Ecto neural progenitor cell (in vitro differentiated cells): ENCODE measurements around the gene ZNF746.
"Not testable (repeated sequence)": the region's sequence is repeated elsewhere in the genome, so short reads cannot be mapped to it uniquely, and the experiment has no call there.

Source experiments
- DNase-seq: peaks from one replicate; pipeline ENCODE4 v3.0.0-alpha.2; 2018; ENCODE audit warnings: low spot score

Gene ZNF746

DNA sequence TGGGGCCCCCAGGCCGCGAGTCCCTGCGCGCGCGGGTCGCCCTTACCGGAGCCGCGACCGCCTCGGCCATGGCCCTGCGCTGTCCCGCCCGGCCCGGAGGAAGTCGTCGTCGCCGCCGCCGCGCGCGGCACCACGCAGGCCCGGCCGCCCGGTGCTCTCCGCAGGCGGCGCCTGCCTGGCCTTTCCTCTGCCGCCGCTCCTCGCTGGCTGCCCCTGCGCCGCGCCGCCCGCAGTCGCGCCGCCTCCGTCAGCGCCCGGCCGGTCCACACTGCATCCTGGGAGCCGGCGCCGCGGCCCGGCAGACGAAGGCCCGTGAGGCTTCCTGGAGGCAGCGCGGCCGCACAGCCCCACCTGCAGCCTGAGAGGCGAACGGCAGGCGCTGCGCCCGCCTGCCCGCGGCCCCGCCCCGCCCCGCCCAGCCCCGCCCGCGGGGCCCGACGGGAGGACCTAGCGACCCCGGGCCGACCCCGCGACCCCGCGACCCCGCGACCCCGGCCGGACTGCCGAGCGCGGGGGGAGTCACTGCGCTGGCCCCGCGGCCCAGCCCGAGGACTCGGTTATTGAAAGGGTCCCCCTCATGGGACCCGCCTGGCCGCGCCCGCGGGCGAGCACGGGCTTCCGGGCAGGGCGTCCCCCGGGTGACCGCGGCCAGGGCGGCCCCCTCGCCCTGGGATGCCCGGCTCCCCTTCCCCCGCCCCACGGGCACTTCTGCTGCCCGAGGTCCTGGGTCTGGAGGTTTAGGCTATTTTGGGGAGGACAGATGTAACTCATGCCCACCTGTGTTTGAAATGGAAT, at the start of gene ZNF746:
TSS of gene ZNF746 (minus strand) at position 343 of the 795 bp plus-strand sequence. CDS start at position 70, 273 bp downstream.
- peak; percentile 92 for DNase-seq

DNA sequence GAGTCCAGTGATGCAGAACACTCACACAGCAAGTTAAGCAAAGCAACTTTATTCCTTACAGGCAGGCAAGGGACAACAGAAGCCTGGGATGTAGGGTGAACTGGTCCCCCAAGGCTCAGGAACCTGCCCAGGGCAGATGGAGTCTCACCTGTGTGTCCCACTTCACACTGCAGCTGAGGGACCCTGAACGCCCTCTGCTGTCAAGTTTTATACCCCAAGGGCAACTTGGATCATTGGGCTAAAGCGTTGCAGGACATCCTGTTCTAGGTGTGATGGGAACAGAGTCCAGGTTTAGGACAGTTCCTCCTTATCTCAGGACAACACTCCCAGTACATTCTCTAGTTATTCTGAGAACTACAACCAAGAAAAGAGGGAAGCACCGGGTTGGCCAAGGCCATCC, 49.5 kb upstream of the ZNF746 start:
- DNase-seq = no peak

DNA sequence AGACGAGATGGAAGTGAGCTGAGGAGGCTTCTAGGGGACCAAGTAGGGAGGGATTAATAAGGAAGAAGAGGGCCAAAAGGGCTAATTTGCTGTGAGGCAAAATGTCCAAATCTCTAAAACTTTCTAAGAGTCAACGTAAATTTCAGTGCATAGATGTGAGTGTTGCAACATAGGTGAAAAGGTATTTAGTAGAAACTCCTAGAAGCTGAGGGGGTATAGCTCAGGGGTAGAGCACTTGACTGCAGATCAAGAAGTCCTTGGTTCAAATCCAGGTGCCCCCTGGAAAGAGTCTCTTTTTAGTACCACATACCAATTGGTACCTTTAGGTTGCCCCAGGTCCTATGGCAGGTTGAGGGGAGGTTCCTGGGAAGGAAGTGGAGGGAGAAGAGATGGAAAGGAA, 48.7 kb upstream of the ZNF746 start:
- no peak for DNase-seq

DNA sequence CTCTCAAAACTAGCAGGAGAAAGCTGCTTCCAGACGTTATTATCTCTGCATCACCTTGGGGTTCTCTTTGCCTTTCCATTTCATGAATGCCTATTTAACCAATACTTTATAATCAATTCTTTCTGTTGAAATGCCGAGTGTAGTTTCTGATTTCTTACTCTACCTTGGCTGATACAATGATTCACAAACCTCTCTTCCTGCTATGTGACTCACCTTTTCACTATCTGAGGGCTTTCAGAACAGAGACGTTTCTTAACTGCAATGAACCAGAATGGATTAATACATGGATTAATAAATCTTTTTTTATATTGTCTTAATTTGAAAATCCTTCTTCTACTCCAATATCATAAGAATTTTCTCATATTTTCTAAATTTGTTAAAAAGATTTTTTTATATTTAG, 46.4 kb upstream of the ZNF746 start:
- DNase-seq = no peak

DNA sequence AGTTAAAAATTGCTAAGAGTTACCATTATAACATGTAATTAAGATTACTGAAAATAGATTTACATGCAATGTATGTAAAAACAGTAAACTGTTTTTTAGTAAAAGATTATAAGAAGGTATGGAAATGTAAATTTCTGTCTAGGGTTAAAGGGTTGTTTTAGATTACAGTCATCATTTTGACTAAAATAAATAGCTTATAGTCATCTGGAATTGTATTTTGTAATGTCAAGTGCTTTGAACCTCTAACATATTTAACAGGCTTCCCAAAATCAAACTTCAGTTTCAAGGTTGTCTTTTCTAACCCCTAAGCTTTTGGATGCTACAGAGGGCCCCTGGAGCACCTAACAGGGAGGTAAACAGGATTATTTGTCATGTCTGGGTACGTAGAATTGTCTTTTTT, 35.0 kb upstream of the ZNF746 start:
- no peak for DNase-seq

DNA sequence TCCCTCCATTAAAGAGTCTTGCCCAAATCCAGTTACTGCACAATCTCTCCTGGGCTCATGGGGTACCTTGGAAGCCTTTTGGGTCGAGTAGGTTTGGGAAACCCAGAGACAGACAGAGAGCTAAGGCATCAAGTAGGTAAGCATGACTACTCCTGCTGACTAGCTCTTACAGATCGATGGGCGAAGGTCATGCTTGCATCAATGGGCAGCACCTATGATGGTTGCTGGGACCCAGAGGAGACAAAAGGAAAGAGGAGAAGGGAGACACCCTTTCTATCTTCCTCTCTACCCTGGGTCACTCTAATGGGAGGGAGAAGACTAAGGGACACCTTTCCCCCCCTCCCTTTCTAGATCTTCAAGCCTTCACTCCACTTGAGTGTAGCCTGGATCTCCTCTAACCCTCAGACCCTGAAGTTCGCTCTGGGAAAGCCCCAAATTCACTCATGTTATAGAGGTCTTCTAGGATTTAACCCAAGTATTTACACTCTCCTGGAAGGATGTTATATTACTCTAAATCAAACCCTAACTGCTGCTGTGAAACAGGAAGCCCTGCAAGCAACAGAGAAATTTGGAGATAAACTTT, 31.6 kb upstream of the ZNF746 start:
- no peak for DNase-seq

DNA sequence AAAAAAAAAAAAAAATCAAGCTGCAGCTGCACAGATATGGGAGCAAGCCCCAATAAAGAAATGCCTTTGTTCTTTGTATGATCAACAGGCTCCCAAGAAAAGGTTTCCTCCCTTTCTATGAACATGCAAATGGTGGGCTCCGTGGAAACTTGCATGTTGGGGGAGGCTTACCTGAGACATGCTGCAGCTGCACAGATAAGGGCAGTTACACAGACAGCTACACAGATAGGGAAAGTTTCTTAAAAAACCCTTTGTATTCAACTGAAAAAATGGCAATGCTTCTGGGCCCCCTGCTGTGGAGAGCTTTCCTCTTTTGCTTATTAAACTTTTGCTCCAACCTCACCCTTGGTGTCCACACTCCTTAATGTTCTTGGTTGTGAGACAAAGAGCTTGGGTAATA, 29.8 kb upstream of the ZNF746 start:
- no peak for DNase-seq

DNA sequence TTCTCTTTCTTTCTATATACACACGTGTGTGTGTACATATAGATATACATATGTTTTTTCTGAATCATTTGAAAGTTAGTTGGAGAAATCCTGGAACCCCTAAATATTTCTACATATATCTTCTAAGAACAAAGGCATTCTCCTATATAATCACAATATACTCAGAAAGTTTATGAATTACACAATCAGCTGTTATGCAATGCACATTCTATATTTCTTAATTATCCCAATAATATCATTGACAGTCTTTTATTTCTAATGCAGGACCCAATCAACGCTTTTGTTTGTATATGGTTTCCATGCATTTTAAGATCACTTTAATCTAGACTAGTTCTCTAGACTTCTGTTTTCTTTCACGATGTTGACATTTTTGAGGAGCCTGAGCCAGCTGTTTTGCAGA, 27.7 kb upstream of the ZNF746 start:
- DNase-seq = no peak

DNA sequence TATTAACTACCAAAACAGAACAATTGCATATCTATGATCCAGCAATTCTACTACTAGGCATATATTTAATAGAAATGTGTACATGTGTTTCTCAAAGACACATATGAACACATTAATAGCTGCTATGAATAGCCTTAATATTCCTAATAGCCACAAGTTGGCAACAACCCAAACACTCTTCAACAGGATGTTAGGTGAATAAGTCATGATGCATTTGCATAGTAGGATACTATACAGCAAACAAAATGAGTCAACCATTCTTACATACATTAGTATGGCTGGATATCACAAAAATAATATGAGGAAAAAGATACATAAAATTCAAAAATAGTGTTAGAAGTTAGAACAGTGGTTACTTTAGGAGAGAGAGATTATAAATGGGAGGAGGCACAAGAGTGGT, 26.8 kb upstream of the ZNF746 start:
- DNase-seq = no peak

DNA sequence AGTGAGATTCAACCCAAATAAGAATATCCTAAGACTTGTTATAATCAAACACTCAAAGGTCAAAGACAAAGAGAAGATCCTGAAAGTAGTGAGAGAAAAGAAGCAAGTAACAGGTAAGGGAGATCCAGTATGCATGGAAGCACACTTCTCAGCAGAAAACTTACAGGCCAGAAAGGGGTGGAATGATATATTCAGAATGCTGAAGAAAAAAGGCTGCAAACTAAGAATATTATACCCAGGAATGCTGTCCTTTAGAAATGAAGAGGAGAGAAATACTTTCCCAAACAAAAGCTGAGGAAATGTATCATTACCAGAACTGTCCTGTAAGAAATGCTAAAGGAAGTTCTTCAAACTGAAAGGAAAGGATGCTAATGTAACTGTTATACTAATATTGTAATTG, 12.6 kb upstream of the ZNF746 start:
- DNase-seq = no peak

DNA sequence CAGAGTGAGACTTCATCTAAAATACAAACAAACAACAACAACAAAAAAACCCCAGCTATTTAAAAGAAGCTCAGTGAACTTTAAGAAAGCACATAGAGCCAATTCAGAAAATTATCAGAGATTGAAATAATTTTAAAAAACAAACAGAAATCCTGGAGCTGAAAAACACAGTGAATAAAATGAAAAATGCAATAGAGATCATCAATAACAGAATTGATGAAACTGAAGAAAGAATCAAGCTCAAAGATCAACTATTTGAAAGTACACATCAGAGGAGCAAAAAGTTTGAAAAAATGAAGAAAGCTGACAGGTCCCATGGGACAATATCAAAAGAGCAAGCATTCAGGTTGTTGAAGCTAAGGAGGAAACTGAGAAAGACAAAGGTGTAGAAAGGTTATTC, 12.2 kb upstream of the ZNF746 start:
- no peak for DNase-seq

DNA sequence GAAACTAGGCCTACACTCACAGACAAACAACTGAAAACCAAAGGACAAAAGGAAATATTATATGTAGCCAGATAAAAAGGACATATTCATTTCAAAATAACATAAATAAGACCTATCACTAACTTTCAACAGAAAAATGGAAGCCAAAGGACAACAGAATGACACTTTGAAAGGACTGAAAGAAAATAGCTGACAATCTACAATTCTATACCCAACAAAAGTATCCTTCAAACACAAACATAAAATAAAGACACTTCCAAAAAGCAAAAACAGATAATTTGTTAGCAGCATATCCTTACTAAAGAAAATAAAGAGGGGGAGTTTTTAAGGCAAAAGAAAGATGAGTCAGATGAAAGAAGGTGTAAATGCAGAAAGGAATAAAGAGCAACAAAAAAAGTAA, 7.9 kb upstream of the ZNF746 start:
- no peak for DNase-seq

DNA sequence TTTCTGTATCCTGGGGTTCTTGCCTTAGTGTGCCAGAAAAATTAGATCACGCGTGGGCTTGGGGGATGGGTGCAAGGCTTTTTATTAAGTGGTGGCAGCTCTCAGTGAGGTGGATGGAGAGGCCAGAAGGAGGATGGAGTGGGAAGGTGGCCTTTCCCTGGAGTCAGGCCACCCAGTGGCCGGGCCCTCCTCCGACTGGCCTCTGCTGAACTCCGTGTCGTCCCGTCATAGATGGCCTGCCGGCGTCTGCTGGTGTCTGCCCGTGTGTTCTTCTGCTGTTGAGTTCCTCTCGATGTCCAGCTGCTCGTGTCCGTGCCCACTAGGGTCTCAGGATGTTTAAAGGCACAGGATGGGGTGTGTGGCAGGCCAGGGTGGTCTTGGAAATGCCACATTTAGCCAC, 4.0 kb upstream of the ZNF746 start:
- no peak for DNase-seq

DNA sequence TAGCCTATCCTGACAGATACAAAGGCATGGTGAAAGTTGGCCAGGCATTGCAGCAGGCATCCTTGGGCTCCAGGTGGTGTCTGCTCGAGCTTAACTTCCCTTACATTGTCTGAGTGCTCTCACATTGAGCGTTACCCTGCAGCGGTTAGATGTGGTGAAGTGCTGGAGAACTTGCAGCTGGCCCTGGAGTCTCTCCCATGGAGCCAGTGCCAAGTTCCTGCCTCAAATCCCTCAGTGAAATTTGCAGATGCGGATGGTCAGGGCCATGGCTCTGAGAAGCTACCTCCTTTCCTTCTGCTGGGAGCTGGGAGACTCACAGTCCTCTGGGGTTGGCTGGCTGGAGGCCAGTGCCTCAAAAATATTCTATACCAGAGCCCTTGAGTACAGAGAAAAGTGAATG, 3.3 kb upstream of the ZNF746 start:
- DNase-seq = no peak

DNA sequence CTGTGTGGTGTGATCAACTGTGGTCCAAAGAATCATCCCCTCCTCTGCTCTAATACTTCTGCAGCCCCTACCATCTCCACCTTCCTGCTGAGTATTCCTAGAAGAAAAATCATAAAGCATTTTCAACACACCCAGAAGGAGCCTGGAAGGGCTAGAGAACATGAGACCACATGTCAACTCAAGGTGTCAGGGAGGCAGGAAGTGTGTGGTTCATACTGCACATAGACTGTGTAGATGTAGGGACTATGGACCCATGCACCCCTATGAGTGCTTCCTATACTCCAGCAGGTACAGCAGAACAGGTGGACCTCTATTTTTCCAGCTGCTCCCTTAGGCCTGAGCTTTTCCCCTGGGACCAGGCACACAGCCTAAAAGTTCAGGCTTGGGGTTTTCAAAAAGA, 2.6 kb upstream of the ZNF746 start:
- DNase-seq = no peak

DNA sequence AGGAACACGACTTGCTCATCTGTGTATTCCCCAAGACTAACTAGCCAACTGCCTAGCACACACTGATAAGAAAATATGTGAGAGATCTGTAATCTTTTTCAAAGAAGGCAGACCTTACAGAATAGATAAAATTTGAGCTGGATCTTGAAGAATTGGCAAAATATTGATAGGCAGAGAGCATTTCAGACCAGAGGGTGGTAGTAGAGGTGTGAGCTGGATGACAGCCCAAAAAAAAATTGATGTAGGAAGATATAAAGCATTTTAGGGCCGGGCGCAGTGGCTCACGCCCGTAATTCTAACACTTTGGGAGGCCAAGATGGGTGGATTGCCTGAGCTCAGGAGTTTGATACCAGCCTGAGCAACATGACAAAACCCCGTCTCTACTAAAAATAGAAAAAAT, 1.2 kb upstream of the ZNF746 start:
- DNase-seq = no peak

DNA sequence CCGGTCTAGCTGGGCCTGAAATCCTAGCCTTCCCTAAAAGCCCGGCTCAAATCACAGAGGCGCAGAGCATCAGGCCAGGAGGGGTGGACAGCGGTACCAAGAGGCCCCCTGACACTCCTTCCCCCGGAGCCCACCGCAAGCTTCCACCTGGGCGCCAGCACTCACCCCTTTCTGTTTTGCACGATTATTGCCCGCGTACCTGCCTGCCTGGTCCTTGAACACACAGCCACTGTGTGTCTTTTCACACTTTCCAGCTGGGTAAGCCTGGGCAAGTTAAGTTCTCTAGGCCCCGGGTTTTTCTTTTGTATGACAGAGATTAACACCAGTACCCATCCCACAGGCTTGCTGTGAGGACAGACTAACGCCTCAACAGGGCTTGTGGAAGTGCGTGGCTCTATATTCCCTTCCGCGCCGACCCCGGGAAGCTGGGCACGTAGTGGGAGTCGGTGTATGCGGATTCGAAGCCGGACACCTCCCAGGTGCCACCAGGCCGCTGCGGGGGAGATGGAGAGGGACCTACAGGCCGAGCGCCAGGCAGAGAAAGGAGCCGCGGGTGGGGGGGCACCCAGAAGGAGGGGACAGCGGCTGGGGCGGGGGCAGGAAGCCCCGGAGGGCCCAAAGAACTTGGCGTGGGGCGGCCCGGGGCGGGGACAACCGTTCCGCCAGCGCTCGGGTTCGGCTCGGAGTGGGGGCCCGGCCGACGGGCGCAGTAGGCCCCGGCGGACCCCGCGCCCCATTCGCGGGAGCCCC, 792 bp downstream of the ZNF746 start:
- DNase-seq = peak; percentile 64

DNA sequence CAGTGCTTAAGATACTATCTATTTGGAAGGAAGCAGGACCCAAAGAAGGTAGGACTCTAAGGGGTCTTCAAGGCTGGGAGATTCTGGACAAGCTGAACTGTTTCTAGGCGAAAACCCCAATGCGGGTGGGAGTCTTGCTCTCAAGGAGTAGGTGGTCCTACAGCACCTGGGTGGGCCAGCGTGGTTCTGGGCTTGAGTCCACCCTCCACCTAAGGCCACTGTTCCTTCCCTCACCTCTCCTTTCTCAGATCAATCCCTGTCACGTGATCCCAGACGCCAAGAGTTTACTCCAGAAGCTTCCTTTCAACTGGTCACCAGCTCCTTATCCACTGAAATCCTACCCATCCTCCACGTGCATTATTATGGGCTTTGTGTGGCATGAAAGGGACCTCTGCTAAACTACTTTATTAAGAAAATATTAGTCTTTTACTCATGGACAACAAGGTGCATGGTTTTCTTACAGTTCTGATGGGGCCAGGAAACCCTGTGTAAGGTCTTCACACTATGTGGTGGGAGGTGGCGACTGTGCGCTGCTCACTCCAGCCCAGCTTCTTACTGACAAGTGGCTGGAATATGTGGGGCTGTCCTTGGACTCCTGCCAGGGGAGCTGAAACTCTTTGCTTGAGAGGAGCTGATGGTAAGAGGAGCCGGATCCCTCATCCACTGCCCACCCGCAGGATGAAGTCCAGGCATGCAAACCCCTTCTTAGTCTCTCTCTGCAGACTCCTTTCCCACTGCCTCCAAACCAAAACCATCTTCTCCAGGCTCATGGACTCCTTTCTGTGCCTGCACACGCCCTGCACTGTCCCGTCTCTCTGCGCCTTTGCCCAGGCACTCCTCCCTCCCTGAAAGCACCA, 1.6 kb downstream of the ZNF746 start:
- DNase-seq = no peak

DNA sequence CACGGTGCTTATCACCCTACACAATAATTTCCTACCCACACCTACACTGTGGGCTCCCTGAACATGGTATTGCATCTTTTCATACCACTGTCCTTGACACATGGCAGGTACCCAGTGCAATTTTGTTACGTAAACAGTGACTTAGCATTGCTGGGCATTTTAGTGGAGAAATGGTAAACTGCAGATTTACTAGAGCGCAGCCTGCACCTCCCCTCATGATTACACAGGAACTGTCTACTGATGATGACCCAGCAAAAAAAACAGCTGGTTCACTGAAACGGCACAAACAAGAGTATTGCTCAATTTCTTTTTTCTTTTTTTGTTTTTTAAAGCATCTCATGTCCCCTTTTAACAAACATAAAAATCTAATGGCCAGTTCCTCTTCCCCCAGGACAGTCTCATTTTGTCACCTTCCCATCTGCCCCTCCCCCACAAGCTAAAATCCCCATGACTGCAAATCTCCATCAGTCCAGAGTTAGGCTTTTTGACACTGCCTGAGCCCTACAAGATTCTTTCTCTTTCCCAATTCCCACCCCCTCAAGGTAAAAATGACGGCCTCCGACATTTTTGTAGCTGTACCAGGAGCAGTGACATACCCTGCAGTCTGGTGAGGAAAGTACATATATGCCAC, 2.8 kb downstream of the ZNF746 start:
- no peak for DNase-seq

DNA sequence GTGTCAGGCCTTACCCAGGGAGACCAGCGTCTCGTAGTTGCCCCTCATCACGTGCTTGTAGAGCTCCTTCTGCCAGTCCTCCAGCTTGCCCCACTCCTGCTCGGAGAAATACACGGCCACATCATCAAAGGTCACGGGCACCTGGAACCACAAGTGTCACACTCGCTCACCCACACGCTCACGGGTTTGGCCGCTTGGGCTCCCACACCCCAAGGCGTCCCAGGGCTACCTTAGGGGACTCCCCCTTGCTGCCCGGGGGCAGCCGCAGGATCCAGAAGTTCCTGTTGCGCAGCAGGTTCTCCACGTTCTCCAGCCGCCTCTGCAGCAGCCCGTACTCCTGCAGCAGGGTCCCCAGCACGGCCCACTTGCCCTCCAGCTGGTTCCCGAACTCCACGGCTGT, 3.6 kb downstream of the ZNF746 start:
- DNase-seq = not testable (repeated sequence)

DNA sequence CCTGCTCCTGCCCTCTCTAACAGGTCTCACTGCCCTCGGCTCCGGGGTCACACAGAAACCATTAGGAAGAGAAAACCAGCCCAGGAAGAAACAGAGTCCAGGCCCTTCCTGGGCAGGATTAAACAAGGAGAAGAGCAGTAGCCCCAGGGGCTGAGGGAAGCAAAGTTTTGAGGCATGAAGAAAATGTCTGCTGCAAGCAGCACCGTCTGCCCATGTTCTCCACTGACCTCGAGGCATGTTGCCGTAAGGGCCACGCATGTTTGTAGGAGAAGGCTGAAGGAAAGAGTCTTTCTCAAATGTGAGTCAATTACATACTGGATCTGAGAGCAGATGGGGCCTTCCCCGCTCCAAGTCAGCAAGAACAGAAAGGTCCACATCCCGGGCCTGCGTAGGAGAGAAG, 4.2 kb downstream of the ZNF746 start:
- no peak for DNase-seq
